Nephron progenitor cell (in vitro differentiated cells): ENCODE results near the gene TBCD.
A peak's percentile ranks its signal among the peaks of the same experiment; 100 is the strongest.

Experiments
- DNase-seq: peaks from one replicate; pipeline ENCODE4 v3.0.0; 2021
- H3K27ac Mint-ChIP-seq: 2 replicates; pipeline ENCODE4 v1.8.0; 2021; ENCODE audit warnings: mild to moderate bottlenecking, moderate library complexity, mixed read lengths
- H3K27me3 Mint-ChIP-seq: 2 replicates; pipeline ENCODE4 v1.8.0; 2021; ENCODE audit warnings: mild to moderate bottlenecking, low read depth, mixed read lengths; ENCODE audit not compliant: poor library complexity
- H3K36me3 Mint-ChIP-seq: 2 replicates; pipeline ENCODE4 v1.8.0; 2021; ENCODE audit warnings: low read depth, mixed read lengths
- H3K4me1 Mint-ChIP-seq: 2 replicates; pipeline ENCODE4 v1.8.0; 2021; ENCODE audit warnings: mixed read lengths
- H3K4me3 Mint-ChIP-seq: 2 replicates; pipeline ENCODE4 v1.8.0; 2021; ENCODE audit warnings: mild to moderate bottlenecking, moderate library complexity, mixed read lengths
- H3K9me3 Mint-ChIP-seq: 2 replicates; pipeline ENCODE4 v1.8.0; 2021; ENCODE audit warnings: mild to moderate bottlenecking, moderate library complexity, mixed read lengths
- CTCF ChIP-seq: fragments of 200-600 bp; sonication (generic); IDR thresholded peaks from 2 replicates; pipeline ENCODE4 v1.5.0; 2021; ENCODE audit warnings: antibody characterized with exemption

TBCD gene

GRCh38 chr17:82816358-82816757 is 64.5 kb downstream of the TBCD start:
- Mint-ChIP-seq H3K9me3 (peaks cover 46% of the 10 kb centered on the region), H3K27me3 (no peaks in the 10 kb centered on the region), H3K4me1 (peaks cover 6% of the 10 kb centered on the region), H3K4me3 (no peak overlapping the region), H3K36me3 (peaks cover 86% of the 10 kb centered on the region), H3K27ac (peak overlapping the region; percentile 92)
- DNase-seq: no peak
- no peak for TF ChIP-seq CTCF

GRCh38 chr17:82817947-82818346 is 66.1 kb downstream of the TBCD start:
- no peaks in the 10 kb centered on the region for H3K27me3 Mint-ChIP-seq
- H3K4me3 Mint-ChIP-seq: no peak overlapping the region
- no peak for TF ChIP-seq CTCF
- DNase-seq: no peak
- H3K36me3 Mint-ChIP-seq: peaks cover 100% of the 10 kb centered on the region
- H3K9me3 Mint-ChIP-seq: peaks cover 60% of the 10 kb centered on the region
- peaks cover 14% of the 10 kb centered on the region for H3K4me1 Mint-ChIP-seq
- H3K27ac Mint-ChIP-seq: no peak overlapping the region

GRCh38 chr17:82820278-82821251 is 68.7 kb downstream of the TBCD start:
- TF ChIP-seq CTCF: no peak
- H3K4me1 Mint-ChIP-seq: peaks cover 8% of the 10 kb centered on the region
- no peak for DNase-seq
- no peak overlapping the region for H3K27ac Mint-ChIP-seq
- H3K9me3 Mint-ChIP-seq: peaks cover 64% of the 10 kb centered on the region
- H3K27me3 Mint-ChIP-seq: no peaks in the 10 kb centered on the region
- H3K4me3 Mint-ChIP-seq: no peak overlapping the region
- peaks cover 99% of the 10 kb centered on the region for H3K36me3 Mint-ChIP-seq

- Mint-ChIP-seq H3K4me1 (peaks cover 8% of the 10 kb centered on the region), H3K27me3 (no peaks in the 10 kb centered on the region), H3K27ac (no peak overlapping the region), H3K4me3 (no peak overlapping the region), H3K36me3 (peaks cover 93% of the 10 kb centered on the region), H3K9me3 (peaks cover 59% of the 10 kb centered on the region)
- DNase-seq: no peak
- no peak for TF ChIP-seq CTCF
Observed at GRCh38 chr17:82821554-82821953, 69.7 kb downstream of the TBCD start.

GRCh38 chr17:82822281-82822680 is 70.4 kb downstream of the TBCD start:
- Mint-ChIP-seq H3K27ac (no peak overlapping the region), H3K4me3 (no peak overlapping the region), H3K4me1 (peaks cover 8% of the 10 kb centered on the region), H3K27me3 (no peaks in the 10 kb centered on the region), H3K36me3 (peaks cover 91% of the 10 kb centered on the region), H3K9me3 (peaks cover 59% of the 10 kb centered on the region)
- TF ChIP-seq CTCF: no peak
- DNase-seq: no peak

GRCh38 chr17:82823004-82823403 is 71.1 kb downstream of the TBCD start:
- H3K4me3 Mint-ChIP-seq: no peak overlapping the region
- no peak for TF ChIP-seq CTCF
- peaks cover 91% of the 10 kb centered on the region for H3K36me3 Mint-ChIP-seq
- DNase-seq: no peak
- no peaks in the 10 kb centered on the region for H3K27me3 Mint-ChIP-seq
- H3K9me3 Mint-ChIP-seq: peaks cover 58% of the 10 kb centered on the region
- no peak overlapping the region for H3K27ac Mint-ChIP-seq
- peaks cover 8% of the 10 kb centered on the region for H3K4me1 Mint-ChIP-seq
